ENCODE results near the gene GPC3. TPM values are rescaled to one million over a fixed set of nuclear protein-coding genes. Genes with fewer than 3 reads are reported as not detected.
"Not testable (repeated sequence)": the region's sequence is repeated elsewhere in the genome, so short reads cannot be mapped to it uniquely, and the experiment has no call there.

The GPC3 gene
- total RNA-seq, 1 experiment from 2014 or later = 1.3 TPM

DNA sequence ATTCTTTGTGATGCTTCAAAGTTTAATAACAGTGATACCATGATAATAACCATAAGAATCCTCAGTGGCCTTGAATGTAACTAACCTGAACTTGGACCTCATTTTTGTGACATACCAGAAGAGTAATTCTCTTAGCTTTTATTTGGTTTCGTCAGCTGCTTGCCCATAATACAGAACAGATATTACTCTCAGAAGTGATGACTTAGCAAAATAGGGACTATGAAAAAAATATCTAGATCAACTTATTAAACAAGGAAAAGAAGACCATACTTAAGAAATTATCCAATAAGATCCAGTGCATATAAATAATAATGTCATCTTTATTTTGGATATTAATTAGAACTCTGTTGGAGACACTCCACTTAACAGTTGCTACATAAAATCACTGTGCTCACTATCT, 333.2 kb downstream of the GPC3 start:
- DNase-seq (ENCODE audit: low spot score) = no peak

DNA sequence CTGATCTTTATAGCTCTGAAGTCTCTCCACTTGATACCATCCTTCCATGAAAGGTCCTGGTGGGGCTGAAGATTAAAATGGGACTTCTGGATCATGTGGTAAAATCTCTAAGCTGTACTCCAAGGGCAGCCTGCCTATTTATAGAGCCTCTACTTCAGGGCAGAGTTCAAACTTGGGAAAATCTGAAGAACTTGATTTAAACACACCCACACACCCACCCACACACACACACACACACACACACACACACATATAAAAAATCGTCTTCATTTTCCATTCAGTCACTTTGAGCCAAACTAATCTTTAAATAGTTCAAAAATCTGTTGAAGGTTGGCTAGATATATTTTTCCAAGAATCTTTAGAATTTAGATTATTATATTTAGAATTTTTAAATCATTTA, 335.2 kb downstream of the GPC3 start:
- DNase-seq (ENCODE audit: low spot score) = no peak

DNA sequence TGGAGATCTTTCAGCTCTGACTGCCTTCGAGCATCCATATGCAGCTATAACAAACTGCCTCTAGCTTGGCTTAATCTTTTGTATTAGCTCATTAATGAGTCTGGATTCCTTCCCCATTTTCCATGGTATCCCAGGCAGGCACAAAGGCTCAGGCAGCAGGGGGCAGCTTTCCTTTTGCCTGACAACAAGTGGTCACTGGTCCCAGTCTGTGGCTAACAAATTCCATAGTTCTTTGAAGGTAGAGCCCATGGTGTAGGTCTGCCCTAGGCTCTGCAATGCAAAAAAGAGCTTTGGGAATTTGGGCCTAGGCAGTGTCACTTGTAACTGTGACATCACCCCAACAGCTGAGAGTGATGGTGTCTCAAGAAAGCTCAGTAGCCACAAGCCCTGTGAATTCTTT, 335.7 kb downstream of the GPC3 start:
- DNase-seq (ENCODE audit: low spot score) = no peak

DNA sequence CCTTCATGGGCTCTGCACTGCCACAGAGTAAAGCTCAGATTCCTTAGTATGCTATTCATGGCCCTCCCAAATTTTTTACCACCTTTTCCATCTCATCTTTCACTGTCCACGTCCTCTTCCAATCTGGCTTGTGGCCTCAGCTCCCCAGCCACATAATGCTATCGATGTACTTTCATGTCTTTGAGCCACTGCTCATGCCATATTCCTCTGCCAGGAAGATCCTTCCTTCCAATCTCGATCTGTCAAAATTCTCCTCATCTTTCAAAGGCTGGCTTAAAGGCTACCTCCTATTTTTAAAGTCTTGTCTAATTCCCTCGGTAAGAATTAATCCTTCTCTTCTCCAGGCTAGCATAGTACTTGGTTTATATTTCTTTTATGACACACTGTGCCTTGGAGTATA, 336.8 kb downstream of the GPC3 start:
- DNase-seq (ENCODE audit: low spot score) = no peak

DNA sequence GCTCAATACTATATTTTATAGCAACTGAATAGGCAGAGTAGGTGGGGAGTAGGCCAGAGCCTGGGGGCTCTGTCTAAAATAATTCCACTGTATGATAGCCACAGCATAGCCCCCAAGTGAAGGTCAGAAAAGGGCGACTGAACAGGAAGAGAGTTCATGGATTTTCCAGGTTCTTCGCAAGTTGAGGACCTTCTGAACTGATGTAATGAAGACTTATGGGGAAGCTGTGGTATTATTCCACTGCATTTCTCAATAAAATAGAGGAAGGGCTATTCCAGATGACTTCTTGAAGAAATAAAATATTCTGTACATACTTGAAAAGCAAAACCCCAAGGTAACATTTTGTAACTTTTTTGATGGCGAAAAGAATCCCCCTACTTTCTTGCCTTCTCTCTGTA, 338.7 kb downstream of the GPC3 start:
- DNase-seq (ENCODE audit: low spot score) = no peak

DNA sequence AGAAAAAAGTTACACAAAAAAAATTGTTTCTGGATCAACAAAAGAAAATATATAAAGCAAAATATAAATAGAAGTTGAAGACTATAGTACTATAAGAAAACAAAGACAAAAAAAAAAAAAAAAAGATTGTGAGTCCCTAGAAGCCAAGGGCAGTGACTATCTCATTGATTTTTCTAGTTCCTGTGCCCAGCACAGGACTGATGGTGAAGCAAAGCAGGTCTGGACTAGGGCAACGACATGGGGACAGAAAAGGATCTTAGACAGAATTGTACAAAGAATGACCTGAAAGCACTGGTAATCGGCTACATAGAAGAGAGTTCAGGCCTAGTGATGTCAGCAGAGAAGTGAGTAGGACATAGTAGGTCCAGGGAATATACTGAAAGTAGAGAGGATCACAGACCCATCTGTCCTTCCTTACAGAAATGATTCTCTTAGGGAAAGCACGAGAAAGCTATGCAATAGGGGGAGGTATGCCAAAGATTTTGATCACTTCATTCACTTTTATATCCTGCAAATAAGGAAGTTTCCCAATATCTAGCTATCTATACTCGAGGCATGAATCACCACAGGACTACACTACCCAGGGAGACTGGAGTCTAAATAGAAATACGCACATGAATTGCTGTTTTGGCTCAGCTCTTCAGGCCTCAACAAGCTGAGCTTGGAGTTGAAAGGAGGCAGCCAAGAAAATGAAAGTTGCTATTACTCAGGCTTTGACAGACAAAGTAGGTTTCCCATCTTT, 339.2 kb downstream of the GPC3 start:
- no peak for DNase-seq (ENCODE audit: low spot score)

DNA sequence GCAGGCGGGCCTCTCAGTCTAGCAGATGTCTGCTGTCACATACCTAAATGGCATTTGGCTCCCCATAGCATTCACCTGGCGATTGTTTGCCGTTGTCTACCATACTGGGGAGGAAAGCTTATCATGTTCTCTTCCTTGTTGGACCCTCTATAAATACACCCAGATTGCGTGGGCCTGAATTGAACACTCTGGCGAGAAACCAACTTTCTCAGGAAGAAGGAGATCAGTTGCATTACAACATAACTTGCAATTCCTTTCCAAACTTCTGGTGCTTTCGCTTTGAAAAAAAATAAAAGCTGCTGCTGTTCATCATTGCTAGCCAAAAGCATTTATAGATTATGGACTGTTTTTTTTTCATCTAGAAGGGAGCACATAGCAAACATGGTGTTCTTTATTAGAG, 340.1 kb downstream of the GPC3 start:
- DNase-seq (ENCODE audit: low spot score) = no peak

DNA sequence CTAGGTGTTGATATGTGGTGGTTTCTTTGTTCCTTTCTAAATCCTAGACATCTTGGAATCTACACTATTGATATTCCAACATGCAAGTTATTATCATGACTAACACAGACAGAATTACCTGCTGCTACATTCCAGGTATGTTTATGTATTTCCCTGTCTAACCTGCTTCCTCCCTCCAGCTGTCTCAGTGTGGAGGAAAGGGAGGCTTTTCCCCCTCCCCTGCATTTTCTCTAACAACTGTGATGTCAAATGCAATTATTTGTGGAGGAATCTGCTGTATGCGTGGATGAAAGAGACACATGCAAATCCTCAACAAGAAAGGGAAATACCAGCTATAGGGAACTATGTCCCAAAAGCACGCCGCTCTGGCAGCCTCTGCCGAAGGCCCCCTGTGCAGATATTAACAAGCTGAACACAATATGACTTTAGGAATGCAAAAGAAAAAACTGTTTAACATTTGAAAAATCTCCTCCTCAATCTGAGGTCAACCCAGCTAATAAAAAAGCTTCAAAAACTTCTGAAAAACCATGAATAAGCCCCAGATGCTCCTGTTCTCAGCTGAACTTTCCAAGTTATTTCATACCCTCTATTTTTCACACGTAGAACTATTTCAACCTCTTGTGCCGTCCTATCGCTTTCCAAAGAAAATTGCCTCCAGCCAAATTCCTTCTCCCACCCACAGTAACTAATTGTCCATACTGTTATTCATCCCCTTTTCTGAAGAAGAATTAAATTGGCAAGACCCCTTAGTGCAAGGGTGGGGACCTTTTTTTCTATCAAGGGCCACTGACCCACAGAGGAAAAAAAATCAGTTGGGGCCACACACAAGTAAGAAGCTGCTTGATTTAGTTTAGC, 345.0 kb downstream of the GPC3 start:
- no peak for DNase-seq (ENCODE audit: low spot score)

DNA sequence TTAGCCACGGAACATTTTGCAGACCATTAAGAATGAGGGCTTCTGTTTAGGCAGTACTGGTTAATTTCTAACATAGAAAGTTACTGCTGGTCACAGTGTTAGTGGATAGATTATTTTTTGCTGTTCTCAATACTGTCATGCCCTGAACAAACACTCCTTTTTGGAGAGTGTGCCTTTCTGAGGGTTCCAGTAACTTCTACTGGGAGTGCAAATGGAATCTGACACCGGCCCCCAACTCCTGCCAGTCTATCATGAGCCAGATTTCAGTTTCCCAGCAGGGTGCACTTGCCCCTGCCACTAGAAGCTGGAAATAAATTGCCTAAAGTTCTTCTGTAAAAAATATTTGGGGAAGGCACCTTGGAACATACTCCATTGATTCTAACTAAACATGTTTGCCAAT, 345.7 kb downstream of the GPC3 start:
- DNase-seq (ENCODE audit: low spot score) = no peak

DNA sequence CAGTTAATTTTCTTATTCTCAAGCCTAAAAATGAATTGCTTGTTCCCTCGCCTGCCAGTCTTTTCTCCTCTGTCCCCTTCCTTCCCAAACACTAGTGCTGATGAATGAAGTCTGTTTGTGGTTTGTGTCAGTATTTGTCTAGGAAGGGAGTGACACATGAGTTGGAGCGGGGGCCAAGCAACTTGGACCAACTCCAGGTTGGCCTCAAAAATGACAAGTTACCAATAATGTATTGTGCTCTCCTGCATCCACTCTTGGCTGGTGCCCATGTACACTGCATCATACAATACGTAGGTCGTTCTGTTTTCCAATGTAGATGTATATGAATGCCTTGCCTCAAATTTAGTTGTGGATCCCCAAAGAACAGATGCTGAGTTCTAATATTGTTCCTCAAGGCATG, 347.1 kb downstream of the GPC3 start:
- DNase-seq (ENCODE audit: low spot score) = peak; percentile 23

DNA sequence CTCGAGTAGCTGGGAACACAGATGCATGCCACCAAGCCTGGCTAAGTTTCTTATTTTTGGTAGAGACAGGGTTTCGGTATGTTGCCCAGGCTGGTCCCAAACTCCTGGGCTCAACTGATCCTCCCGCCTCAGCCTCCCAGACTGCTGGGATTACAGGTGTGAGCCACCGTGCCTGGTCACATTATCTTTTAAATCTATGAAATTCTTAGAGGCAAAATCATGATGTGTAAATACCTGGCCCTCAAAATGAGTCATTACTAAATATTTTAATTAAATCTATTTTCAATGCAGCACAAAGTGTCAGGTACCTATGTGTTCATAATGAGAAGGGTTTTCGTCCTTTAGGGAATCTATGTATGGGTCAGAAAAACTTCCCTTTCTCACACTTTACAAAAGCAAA, 347.6 kb downstream of the GPC3 start:
- DNase-seq (ENCODE audit: low spot score) = no peak

DNA sequence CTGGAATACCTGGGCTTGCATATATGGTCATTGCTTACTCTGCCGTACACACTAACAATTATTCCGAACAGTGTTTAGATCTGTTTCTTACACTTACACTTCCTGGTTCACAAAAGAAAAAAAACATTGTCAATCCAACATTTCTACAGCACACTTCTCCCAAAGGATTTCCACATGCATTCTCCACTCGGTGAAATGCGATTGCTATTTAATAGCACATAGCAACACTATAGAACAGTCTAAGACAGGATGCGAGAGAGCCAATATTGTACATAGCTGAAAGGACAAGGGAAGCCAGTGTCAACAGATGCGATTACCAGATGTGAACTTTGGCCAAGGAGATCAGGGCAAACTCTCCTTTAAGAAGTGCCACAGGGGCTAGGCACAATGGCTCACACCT, 349.4 kb downstream of the GPC3 start:
- DNase-seq (ENCODE audit: low spot score) = no peak

DNA sequence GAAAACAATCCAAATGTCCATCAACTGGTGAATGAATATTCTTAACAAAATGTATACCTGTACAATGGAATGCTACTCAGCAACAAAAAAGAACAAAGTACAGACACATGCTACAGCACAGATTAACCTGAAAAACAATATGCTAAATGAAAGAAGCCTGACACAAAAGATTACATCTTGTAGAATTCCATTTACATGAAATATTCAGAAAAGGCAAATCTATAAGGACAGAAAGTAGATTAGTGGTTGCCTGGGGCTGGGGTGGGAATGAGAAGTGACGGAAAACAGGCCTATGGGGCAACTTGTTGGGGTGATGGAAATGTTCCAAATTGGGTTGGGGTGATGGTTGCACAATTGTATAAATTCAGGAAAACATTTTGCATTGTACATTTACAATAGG, 351.0 kb downstream of the GPC3 start:
- DNase-seq (ENCODE audit: low spot score) = no peak

DNA sequence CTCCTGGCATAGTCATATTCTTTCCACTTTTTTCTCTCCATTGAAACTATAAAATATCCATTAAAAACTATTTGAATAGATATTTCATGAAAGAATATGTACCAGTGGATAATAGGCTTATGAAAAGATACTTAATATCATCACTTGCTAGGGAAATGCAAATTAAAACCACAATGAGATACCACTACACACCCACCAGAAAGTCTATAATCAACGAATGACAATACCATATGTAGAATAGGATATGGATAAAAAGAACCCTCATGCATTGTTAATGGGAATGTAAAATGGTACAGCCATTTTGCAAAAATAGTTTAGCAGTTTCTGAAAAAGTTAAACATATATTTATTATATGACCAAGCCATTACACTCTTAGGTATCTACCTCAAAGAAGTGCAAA, 351.4 kb downstream of the GPC3 start:
- no peak for DNase-seq (ENCODE audit: low spot score)

DNA sequence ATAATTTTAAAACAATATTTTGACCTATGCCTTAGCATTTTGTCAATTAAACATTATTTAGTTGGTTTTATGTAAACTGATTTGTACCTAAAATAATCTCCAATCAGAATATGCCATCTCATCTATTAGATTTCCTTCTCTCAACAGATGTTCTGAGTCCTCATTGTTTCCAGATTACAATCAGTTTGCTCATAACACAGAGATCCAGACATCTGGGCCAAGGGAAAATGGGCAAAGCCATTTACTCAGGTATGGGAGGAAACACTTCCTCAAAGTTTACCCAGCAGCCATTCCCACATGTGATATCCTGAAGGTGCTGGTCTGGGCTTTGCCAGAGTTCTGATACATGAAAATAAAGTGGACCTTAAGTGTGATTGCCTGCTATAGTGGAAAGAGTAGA, 352.2 kb downstream of the GPC3 start:
- no peak for DNase-seq (ENCODE audit: low spot score)

DNA sequence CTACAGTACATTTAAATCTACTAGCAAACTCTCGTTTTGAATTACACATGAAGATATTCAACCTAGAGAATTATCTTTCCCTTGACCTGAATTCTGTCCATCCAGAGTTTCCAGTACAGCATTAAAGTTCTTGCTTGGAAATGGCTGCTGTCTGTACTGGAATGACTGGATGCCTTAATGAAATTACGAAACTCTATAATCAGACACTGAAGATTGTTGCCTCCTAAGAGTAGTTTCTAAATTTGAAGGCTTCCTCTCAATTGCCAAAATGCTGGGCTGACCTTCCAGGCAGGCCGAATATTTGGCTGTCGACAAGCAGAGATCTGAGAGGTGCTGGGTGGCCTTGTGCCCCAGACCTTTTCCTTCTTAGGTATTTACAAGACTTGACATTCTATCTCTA, 355.0 kb downstream of the GPC3 start:
- no peak for DNase-seq (ENCODE audit: low spot score)

DNA sequence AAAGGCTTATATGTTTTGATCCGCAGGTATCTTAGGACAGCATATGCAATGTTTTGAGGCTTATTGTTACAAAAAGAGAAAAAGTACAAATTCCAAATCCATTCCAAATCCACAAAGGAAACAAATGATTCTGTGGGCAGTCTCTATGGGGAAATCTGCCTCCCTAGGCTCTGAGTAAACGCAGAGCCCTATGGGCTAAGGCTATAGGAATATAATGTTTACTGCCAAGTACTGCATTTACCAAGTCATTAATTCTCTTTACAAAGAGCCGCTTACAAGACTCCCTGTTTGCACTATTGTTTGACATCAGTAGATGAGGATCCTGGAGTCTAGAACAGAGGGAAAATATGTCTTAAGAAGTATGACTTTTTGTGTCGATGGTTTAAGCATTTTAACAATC, 357.7 kb downstream of the GPC3 start:
- DNase-seq (ENCODE audit: low spot score) = no peak

DNA sequence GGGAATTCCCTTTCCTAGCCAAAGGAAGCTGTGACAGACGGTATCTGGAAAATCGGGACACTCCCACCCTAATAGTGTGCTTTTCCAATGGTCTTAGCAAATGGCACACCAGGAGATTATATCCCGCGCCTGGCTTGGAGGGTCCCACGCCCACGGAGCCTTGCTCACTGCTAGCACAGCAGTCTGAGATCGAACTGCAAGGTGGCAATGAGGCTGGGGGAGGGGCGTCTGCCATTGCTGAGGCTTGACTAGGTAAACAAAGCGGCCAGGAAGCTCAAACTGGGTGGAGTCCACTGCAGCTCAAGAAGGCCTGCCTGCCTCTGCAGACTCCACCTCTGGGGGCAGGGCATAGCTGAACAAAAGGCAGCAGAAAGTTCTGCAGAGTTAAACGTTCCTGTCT, 364.0 kb downstream of the GPC3 start:
- DNase-seq (ENCODE audit: low spot score) = not testable (repeated sequence)

DNA sequence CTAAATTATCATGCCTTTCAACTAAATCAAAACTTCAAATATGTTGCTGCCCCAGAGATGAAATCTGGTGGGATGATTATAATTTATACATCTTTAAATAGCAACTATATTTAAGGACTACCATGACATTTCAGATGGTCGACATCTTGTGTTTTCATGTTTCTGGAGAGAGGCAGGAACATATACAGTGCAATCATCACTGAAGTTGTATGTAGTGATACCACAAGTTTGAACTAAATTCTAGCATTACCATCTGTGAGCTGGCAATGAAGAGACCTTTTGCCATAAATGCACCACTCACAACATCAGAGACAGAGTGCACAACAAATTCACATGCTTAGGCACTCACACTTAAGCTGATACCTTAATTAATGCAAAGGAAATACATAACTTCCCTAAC, 373.7 kb downstream of the GPC3 start:
- DNase-seq (ENCODE audit: low spot score) = no peak

DNA sequence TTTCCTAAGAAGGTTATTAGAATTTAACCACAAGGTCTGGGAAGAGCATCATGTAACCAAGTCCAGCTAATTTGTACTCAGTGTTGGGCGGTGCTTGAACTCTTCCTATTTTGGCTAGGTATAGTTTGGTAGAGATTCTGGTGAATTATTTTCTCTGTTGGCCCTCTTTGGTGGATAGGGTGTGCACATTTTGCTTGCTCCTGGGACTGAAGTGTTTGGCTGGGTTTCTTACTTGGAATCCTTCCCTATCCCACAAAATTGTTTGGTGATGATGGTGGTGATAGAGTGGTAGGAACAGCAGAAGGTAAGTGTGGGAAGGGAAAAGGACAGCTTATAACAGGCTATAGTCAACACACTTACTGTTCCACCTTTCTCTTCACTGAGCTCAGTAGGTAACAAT, 375.3 kb downstream of the GPC3 start:
- no peak for DNase-seq (ENCODE audit: low spot score)

DNA sequence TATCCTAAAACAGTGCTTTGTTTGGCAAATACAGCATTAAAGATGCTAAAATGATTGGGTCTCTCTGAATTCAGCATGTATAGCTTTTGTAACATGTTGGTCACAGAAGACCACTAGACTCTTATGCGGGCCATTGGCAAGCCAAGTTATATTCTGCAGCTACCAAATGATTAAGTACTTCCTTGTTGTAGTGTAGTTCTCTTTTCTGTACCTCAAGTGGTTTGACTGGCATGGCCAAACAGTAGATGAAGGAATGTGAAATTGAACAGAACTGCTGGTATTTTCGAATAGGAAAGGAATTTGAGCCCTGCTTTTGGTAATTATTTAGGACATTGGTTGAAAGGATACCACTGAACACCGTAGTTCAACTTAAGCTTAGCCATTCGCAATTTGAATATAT, 376.2 kb downstream of the GPC3 start:
- no peak for DNase-seq (ENCODE audit: low spot score)

DNA sequence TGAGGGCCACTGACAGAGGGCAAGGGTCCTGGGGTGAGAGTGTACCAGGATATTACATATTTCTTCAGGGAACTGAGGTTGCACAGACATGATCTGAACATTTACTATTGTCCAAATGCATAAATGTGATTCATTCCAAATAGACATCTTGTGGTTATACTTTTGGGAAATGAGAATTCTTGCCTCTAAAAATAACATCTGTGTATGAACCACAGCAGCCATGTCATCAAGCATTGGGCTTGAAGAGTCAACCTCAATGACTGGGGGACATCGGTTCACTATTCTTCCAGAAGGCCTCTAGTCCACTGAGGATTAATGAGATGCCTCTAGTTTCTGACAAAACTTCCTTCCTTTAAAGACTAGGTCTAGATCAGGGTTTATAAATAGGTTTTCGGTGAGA, 377.0 kb downstream of the GPC3 start:
- no peak for DNase-seq (ENCODE audit: low spot score)
